22Rv1 (cell line): ENCODE data around the gene SYNE2.

ENCODE experiments used
- H3K27ac ChIP-seq: fragments of 450-650 bp; 2 replicates; pipeline ENCODE4 v1.5.1; 2017
- CTCF ChIP-seq: fragments of 450-650 bp; IDR thresholded peaks from 2 replicates; pipeline ENCODE4 v1.5.1; 2017; ENCODE audit warnings: mild to moderate bottlenecking
- ZFX ChIP-seq: fragments of 450-650 bp; IDR thresholded peaks from 2 replicates; pipeline ENCODE4 v1.6.1; 2017; ENCODE audit warnings: antibody characterized with exemption, borderline replicate concordance

The SYNE2 gene

GRCh38 chr14:64265222-64265621 is 412.4 kb downstream of the SYNE2 start:
- no peak overlapping the region for H3K27ac ChIP-seq
- TF ChIP-seq ZFX (no peak), CTCF (no peak)

GRCh38 chr14:64266239-64266638 is 413.4 kb downstream of the SYNE2 start:
- TF ChIP-seq ZFX (no peak), CTCF (no peak)
- H3K27ac ChIP-seq = no peak overlapping the region

- no peak overlapping the region for H3K27ac ChIP-seq
- TF ChIP-seq CTCF = no peak
- no peak for TF ChIP-seq ZFX
These were observed 419.2 kb downstream of the SYNE2 start for GRCh38 chr14:64272019-64272418.
